GM13977 (cell line): ENCODE data around the gene GNB3.
A peak's percentile ranks its signal among the peaks of the same experiment; 100 is the strongest.
"Not testable (repeated sequence)": the region's sequence is repeated elsewhere in the genome, so short reads cannot be mapped to it uniquely, and the experiment has no call there.

Experiments used
- DNase-seq: peaks from one replicate; pipeline ENCODE4 v3.0.0; 2012; ENCODE audit warnings: low spot score
- CTCF ChIP-seq: IDR thresholded peaks from 2 replicates; pipeline ENCODE4 v1.5.1; 2012; ENCODE audit warnings: mild to moderate bottlenecking, control low read depth; ENCODE audit not compliant: insufficient read depth; ENCODE audit errors: extremely low read depth, missing control alignments
- in situ Hi-C: fragments of 300-500 bp; cut with MboI; formaldehyde crosslinking; loops from one replicate; pipeline ENCODE4 v1.12.0; 2022; ENCODE audit warnings: low sequenced_read_pairs, low pct_unique_long_range_greater_than_20kb, mixed read lengths, inconsistent platforms; ENCODE audit not compliant: unreplicated experiment

GNB3 gene

GRCh38 chr12:6869049-6870021 lies 28.6 kb downstream of the GNB3 start:
- peak; percentile 92 for TF ChIP-seq CTCF
- in situ Hi-C loops: no loop called here
- peak; percentile 82 for DNase-seq

GRCh38 chr12:6870304-6870703 lies 29.6 kb downstream of the GNB3 start:
- in situ Hi-C loops, DNase-seq: not testable (repeated sequence)

GRCh38 chr12:6871052-6871957 lies 30.6 kb downstream of the GNB3 start:
- no peak for TF ChIP-seq CTCF
- DNase-seq: peak; percentile 41
- in situ Hi-C loops: no loop called here

- DNase-seq: peak; percentile 88
- in situ Hi-C loops: no loop called here
- TF ChIP-seq CTCF: peak; percentile 99
Observed at GRCh38 chr12:6872073-6873048, 31.6 kb downstream of the GNB3 start.

GRCh38 chr12:6873094-6874014 lies 32.6 kb downstream of the GNB3 start, which contains the start of gene SPSB2:
SPSB2 (minus strand) TSS chr12:6873303; CDS start chr12:6872901, 402 bp downstream.
- in situ Hi-C loops: no loop called here
- no peak for TF ChIP-seq CTCF
- DNase-seq: peak; percentile 98

GRCh38 chr12:6874015-6874368 lies 33.3 kb downstream of the GNB3 start:
- DNase-seq, in situ Hi-C loops: not testable (repeated sequence)

- in situ Hi-C loops, DNase-seq: not testable (repeated sequence)
Observed at GRCh38 chr12:6879824-6880223, 39.1 kb downstream of the GNB3 start.
